Left ventricle myocardium inferior (tissue), 1 donor: Measurements from ENCODE around the gene INTS15. TPM values are rescaled to one million over a fixed set of nuclear protein-coding genes. Genes with fewer than 3 reads are reported as not detected.

Source experiments
- DNase-seq: peaks from one replicate; pipeline ENCODE4 v3.0.0-alpha.2; 2020
- H3K27ac ChIP-seq: fragments of 200-600 bp; replicated peaks from 2 replicates; pipeline ENCODE4 v1.8.0; 2021
- H3K27me3 ChIP-seq: fragments of 200-600 bp; 2 replicates; pipeline ENCODE4 v1.8.0; 2021; ENCODE audit warnings: low read depth
- H3K36me3 ChIP-seq: fragments of 200-600 bp; 2 replicates; pipeline ENCODE4 v1.8.0; 2021
- H3K4me1 ChIP-seq: fragments of 200-600 bp; 2 replicates; pipeline ENCODE4 v1.8.0; 2021
- H3K4me3 ChIP-seq: fragments of 200-600 bp; 2 replicates; pipeline ENCODE4 v1.8.0; 2021; ENCODE audit warnings: mild to moderate bottlenecking, moderate library complexity
- H3K9me3 ChIP-seq: fragments of 200-600 bp; replicated peaks from 2 replicates; pipeline ENCODE4 v1.8.0; 2021
- CTCF ChIP-seq: fragments of 200-600 bp; IDR thresholded peaks from 2 replicates; pipeline ENCODE4 v1.8.0; 2021; ENCODE audit warnings: antibody characterized with exemption, mild to moderate bottlenecking, borderline replicate concordance
- intact Hi-C: fragments of 100-400 bp; cut with micrococcal nuclease; formaldehyde crosslinking; loops from one replicate; pipeline ENCODE4 v1.11.0; 2022
- total RNA-seq: library from RNA; stranded (reverse); fragmentation: NEBNext Ultra II Directional; extraction: Animal tissue kit (Norgen Biotek cat#: 25700); gene quantifications from one replicate; pipeline ENCODE4 v1.2.1, GENCODE V29; 2021
- donor health status: DM: no; HTN: yes; CAD: no; lungs with severe emphysema.

Gene INTS15
- total RNA-seq, 1 donor from 2014 or later = 14.4 TPM

- intact Hi-C loops = no loop called here
Observed at GRCh38 chr7:6615723-6616555, 26.1 kb downstream of the INTS15 start.

DNA sequence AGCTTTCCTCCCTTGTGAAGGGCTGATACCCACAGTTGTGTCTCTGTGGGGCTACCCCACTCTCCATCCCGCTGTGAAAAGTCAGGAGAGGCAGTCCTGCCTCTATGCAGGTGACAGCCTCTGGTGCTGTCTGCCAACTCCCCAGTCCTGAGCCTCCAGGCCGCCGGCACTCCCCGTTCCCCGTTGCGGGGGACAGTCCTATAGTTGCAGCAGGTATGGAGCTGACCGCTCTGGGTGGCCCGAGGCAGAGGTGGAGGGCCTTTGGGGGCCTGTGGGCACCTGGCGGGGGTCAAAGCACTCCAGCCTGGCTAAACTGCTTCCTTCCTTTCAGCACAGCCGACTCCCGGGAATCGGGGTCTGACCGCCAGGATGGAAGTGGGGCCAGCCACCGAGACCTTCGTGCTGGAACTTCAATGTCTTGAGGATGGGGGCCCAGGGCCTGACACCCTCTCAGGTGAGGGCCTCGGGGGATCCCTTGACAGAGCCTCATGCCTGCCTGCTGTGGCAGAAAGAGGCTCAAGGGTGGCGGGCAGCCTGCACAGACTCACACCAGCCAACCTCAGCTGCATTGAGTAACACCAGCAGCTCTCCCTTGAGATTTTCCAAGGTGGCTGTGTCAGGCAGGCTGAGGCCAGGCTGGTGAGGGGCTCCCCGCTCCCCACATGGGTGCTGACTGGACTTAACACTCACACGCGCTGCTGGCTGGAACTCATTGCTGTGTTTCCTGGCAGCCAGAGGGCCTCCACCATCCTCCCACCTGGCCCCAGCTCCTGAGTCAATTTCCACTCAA lies 27.2 kb downstream of the INTS15 start:
- Histone ChIP-seq H3K4me3 (no peak overlapping the region), H3K27me3 (no peaks in the 10 kb centered on the region), H3K36me3 (peaks cover 13% of the 10 kb centered on the region), H3K9me3 (no peaks in the 10 kb centered on the region), H3K4me1 (peaks cover 14% of the 10 kb centered on the region), H3K27ac (no peak overlapping the region)
- no peak for DNase-seq
- intact Hi-C loops = no loop called here
- TF ChIP-seq CTCF = no peak

More at GRCh38 chr7:6615723-6616555, 26.1 kb downstream of the INTS15 start:
- H3K4me1 ChIP-seq = peaks cover 14% of the 10 kb centered on the region
- peaks cover 2% of the 10 kb centered on the region for H3K36me3 ChIP-seq
- no peak for TF ChIP-seq CTCF
- DNase-seq = no peak
- no peaks in the 10 kb centered on the region for H3K9me3 ChIP-seq
- no peaks in the 10 kb centered on the region for H3K27me3 ChIP-seq
- no peak overlapping the region for H3K27ac ChIP-seq
- H3K4me3 ChIP-seq = peak overlapping the region; percentile 79

- H3K36me3 ChIP-seq = peaks cover 25% of the 10 kb centered on the region
- H3K27me3 ChIP-seq = no peaks in the 10 kb centered on the region
- H3K4me3 ChIP-seq = no peak overlapping the region
- TF ChIP-seq CTCF = no peak
- no peak for DNase-seq
- peaks cover 14% of the 10 kb centered on the region for H3K4me1 ChIP-seq
- no peak overlapping the region for H3K27ac ChIP-seq
- H3K9me3 ChIP-seq = no peaks in the 10 kb centered on the region
- intact Hi-C loops = no loop called here
Observed at GRCh38 chr7:6618621-6619020, 28.8 kb downstream of the INTS15 start.

DNA sequence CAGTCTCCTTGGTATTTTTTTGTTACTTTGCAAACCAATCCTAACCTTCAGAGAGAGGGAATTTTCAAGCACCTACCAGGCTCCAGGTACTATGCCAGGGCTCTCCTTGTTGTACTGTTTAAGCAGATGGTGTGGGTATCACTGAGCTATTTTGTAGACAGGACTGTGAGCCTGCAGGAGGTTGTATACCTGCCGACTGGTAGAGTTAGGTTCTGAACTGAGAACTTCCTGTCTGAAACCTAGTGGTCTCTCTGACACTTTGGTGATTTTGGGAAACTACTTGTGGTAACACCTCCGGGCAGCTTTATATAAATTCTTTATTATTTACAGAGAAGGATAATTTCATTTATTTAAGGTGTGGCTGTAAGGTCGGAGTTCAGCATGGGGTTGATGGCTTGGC lies 30.1 kb downstream of the INTS15 start:
- intact Hi-C loops = no loop called here
- Histone ChIP-seq H3K4me3 (no peak overlapping the region), H3K27me3 (no peaks in the 10 kb centered on the region), H3K4me1 (peaks cover 10% of the 10 kb centered on the region), H3K36me3 (peaks cover 25% of the 10 kb centered on the region), H3K9me3 (no peaks in the 10 kb centered on the region), H3K27ac (no peak overlapping the region)
- no peak for TF ChIP-seq CTCF
- no peak for DNase-seq

DNA sequence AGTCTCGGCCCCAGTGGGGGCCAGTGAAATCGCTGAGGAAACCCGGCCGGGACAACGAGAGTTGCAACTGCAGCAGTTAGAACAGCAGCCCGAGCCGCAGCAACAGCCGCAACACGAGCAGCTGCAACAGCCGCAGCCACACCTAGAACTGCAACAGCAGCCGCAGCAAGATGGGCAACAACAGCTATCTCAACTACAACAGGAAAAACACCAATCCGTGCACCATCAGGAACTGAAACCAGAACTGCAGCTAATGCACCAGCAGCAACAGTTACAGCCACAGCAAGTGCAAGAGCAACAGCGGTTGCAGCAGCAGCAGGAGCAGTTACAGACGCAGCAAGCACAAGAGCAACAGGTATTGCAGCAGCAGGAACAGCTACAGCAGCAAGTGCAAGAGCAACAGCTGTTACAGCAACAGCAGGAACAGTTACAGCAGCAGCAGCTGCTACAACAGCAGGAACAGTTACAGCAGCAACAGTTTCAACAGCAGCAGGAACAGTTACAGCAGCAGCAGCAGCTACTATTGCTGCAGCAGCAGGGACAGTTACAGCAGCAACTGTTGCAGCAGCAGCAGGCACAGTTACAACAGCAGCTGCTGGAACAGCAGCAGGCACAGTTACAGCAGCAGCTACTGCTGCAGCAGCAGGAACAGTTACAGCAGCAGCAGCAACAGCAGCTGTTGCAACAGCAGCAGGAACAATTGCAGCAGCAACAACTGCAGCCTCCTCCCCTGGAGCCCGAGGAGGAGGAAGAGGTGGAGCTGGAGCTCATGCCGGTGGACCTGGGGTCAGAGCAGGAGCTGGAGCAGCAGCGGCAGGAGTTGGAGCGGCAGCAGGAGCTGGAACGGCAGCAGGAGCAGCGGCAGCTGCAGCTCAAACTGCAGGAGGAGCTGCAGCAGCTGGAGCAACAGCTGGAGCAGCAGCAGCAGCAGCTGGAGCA lies 31.6 kb downstream of the INTS15 start:
- Histone ChIP-seq H3K27ac (no peak overlapping the region), H3K4me3 (no peak overlapping the region), H3K4me1 (peaks cover under 1% of the 10 kb centered on the region), H3K27me3 (no peaks in the 10 kb centered on the region), H3K9me3 (no peaks in the 10 kb centered on the region), H3K36me3 (peaks cover 25% of the 10 kb centered on the region)
- intact Hi-C loops = no loop called here
- no peak for TF ChIP-seq CTCF
- DNase-seq = no peak
